ENCODE measurements around the gene RBPJ.

DNA sequence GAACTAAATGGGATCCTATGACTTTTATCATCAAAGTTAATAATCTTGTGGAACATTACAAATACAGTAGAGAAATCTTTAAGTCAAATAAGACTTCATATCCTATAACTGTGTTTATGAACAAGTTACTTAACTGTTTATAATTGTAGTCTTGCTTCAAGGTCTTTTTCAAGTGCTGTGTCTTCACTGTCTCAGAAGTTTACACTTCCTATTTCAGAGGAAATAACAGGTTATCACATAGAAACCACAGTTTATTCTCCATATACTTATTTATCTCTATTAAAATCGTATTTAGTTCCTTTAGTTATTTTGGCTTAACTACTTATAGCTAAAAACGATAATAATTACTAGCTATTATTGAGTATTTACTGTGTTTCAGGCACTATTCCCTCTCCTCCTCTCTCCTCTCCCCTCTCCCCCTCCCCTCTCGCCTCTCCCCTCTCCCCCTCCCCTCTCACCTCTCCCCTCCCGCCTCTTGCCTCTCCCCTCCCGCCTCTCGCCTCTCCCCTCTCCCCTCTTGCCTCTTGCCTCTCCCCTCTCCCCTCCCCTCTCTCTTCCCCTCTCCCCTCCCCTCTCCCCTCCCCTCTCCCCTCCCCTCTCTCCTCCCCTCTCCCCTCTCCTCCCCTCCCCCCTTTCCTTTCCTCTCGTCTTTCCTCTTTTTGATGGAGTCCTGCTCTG is 63.7 kb downstream of the RBPJ start:
- TF ChIP-seq, protein P1, sequence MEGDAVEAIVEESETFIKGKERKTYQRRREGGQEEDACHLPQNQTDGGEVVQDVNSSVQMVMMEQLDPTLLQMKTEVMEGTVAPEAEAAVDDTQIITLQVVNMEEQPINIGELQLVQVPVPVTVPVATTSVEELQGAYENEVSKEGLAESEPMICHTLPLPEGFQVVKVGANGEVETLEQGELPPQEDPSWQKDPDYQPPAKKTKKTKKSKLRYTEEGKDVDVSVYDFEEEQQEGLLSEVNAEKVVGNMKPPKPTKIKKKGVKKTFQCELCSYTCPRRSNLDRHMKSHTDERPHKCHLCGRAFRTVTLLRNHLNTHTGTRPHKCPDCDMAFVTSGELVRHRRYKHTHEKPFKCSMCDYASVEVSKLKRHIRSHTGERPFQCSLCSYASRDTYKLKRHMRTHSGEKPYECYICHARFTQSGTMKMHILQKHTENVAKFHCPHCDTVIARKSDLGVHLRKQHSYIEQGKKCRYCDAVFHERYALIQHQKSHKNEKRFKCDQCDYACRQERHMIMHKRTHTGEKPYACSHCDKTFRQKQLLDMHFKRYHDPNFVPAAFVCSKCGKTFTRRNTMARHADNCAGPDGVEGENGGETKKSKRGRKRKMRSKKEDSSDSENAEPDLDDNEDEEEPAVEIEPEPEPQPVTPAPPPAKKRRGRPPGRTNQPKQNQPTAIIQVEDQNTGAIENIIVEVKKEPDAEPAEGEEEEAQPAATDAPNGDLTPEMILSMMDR (conservative IDR thresholded peaks at IDR 0.05; ENCODE audit: low read length) = no peak
- no peak for TF ChIP-seq EZH2phosphoT487 (IDR thresholded peaks at IDR 0.05; ENCODE audit: borderline replicate concordance)

Data from Loucy (cell line).